ENCODE data around the gene OBI1.

Gene OBI1

GRCh38 chr13:78602561-78603239 lies 56.3 kb downstream of the OBI1 start:
- Mint-ChIP-seq H3K4me3 (peak overlapping the region; percentile 37), H3K27me3 (peaks cover 86% of the 10 kb centered on the region), H3K4me1 (ENCODE audit: low read depth) (peaks cover 52% of the 10 kb centered on the region), H3K27ac (no peak overlapping the region), H3K36me3 (ENCODE audit: low read depth) (no peaks in the 10 kb centered on the region), H3K9me3 (no peaks in the 10 kb centered on the region)
- intact Hi-C loops (cut with micrococcal nuclease), result no loop called here

GRCh38 chr13:78601874-78602560 lies 56.9 kb downstream of the OBI1 start:
- intact Hi-C loops (cut with micrococcal nuclease), result no loop called here
- peak overlapping the region; percentile 60 for H3K4me3 Mint-ChIP-seq
- no peaks in the 10 kb centered on the region for H3K36me3 Mint-ChIP-seq (ENCODE audit: low read depth)
- peaks cover 86% of the 10 kb centered on the region for H3K27me3 Mint-ChIP-seq
- H3K9me3 Mint-ChIP-seq, result no peaks in the 10 kb centered on the region
- peaks cover 52% of the 10 kb centered on the region for H3K4me1 Mint-ChIP-seq (ENCODE audit: low read depth)
- no peak overlapping the region for H3K27ac Mint-ChIP-seq

DNA sequence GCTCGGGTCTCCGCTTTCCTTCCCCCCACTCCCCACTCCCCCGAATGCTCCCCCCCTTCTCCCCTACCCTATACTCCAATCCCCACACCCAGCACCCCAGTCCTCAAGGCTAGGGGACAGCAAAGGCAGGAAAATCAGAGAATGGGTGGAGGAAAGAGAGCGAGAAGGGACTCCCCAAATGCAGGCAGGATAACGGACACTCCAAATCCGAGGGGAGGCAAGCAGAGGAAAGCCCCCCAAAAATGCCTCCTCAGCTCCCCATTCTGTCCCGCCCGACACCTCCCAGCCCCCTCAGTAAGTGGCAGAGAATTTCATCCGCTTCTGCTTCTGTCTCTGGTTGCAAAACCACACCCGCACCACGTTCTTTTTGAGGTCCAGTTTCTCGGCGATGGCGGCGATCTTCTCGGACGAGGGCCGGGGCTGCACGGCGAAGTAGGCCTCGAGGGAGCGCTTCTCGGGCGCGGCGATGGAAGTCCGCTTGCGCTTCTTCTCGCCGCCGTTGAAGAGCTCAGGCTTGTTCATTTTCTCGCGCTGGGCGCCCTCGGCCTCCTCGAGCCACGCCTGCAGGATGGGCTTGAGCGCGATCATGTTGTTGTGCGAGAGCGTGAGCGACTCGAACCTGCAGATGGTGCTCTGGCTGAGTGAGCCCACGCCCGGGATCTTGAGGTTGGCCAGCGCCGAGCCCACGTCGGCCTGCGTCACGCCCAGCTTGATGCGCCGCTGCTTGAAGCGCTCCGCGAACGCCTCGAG lies 57.7 kb downstream of the OBI1 start:
- peak overlapping the region; percentile 60 for H3K4me3 Mint-ChIP-seq
- H3K4me1 Mint-ChIP-seq (ENCODE audit: low read depth), result peaks cover 54% of the 10 kb centered on the region
- no peaks in the 10 kb centered on the region for H3K36me3 Mint-ChIP-seq (ENCODE audit: low read depth)
- intact Hi-C loops (cut with micrococcal nuclease), result no loop called here
- H3K9me3 Mint-ChIP-seq, result no peaks in the 10 kb centered on the region
- peaks cover 86% of the 10 kb centered on the region for H3K27me3 Mint-ChIP-seq
- H3K27ac Mint-ChIP-seq, result no peak overlapping the region

DNA sequence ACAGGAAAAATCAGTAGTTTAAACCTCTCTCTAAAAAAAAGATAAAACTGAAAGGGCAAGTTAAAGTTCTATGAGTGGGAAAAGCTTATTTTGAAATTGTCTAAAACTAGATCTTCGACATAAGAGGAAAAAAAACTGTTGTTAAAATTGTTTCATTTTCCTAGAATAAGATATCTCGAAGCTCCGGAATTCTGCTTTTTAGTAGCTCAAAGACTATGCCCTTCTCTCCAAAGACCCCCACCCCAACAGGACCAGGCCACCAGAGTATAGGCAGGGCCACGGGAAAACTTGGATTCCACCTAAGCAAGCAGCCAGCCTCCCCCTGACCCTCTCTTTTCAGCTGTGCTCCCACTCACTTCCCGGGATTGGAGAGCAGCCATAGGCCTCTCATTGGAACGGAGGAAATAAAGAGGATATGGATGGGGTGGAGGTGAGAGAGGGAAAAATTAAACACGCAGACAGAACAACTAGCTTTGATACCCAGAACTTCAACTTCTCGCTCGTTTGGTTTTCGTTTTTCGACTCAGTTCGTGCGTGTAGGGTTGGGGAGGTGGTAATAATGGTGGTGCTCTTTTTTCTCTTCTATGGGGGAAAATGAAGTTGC lies 58.6 kb downstream of the OBI1 start:
- H3K36me3 Mint-ChIP-seq (ENCODE audit: low read depth), result no peaks in the 10 kb centered on the region
- peaks cover 59% of the 10 kb centered on the region for H3K4me1 Mint-ChIP-seq (ENCODE audit: low read depth)
- H3K9me3 Mint-ChIP-seq, result no peaks in the 10 kb centered on the region
- no peak overlapping the region for H3K27ac Mint-ChIP-seq
- H3K4me3 Mint-ChIP-seq, result no peak overlapping the region
- intact Hi-C loops (cut with micrococcal nuclease), result no loop called here
- H3K27me3 Mint-ChIP-seq, result peaks cover 86% of the 10 kb centered on the region

DNA sequence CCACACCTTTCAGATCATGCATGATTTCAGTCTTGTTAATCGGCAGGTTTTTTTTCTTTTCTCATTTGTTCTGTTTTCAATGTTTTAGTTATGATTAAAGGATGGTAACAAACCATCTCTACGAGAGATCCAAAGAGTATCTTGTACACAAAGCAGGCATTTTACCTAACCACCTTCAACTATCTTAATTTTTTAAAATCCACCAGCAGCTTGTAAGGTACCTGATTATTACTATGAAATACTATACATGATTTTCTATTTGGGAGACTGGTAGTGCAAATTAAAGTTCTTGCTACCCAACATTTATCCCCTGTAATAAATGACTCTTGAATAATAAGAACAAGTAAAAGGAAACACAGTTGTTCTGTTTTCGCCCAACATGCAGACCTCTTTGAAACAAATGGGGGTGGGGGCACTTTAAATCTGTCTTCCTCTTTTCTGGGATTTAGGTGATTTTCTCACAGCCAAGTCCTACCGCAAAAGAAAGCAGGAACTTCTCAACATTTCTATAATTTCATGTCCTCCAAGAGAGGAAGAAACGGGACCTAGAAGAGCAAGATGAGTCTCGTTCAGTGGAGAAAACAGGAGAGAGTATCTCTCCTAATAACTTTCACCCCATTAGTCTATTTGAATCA lies 59.2 kb downstream of the OBI1 start:
- peaks cover 59% of the 10 kb centered on the region for H3K4me1 Mint-ChIP-seq (ENCODE audit: low read depth)
- no peaks in the 10 kb centered on the region for H3K36me3 Mint-ChIP-seq (ENCODE audit: low read depth)
- no peaks in the 10 kb centered on the region for H3K9me3 Mint-ChIP-seq
- no peak overlapping the region for H3K27ac Mint-ChIP-seq
- intact Hi-C loops (cut with micrococcal nuclease), result loop anchor here (5.0 kb wide), 1 partner anchor 58 kb away; the partner anchor contains the start of gene OBI1
- H3K27me3 Mint-ChIP-seq, result peaks cover 85% of the 10 kb centered on the region
- H3K4me3 Mint-ChIP-seq, result no peak overlapping the region

DNA sequence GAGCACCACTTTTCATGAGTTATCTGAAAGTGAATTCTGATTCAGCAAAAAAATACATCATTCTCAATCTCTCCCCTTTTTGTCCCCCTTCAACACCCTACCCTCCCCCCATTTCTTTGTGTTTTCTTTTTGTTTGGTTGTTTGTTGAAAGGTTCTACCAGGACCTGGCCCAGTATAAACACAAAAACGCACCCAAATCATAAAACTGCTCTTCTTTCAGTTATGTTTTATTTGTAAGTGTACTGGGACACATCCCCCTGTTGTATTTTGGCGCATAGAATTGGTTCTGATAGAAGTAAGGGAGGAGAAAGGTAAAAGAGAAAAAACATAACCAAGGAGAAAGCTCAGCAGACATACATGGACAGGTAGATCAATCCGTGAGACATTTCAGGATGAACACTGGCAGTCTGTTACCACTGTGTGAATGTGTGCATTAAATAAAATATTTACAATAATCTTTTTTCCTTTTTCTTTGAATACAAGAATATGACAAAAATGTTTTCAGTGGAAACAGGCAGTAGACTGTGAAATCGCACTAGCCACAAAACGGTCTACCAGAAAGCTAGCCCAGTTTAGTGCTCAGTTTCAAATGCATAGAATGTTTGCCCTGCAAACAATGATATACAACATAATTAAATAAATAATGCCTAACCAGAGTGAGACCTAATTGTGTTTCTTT lies 59.9 kb downstream of the OBI1 start:
- H3K4me3 Mint-ChIP-seq, result no peak overlapping the region
- peaks cover 85% of the 10 kb centered on the region for H3K27me3 Mint-ChIP-seq
- intact Hi-C loops (cut with micrococcal nuclease), result loop anchor here (5.0 kb wide), 1 partner anchor 58 kb away; the partner anchor contains the start of gene OBI1
- no peaks in the 10 kb centered on the region for H3K36me3 Mint-ChIP-seq (ENCODE audit: low read depth)
- no peak overlapping the region for H3K27ac Mint-ChIP-seq
- H3K9me3 Mint-ChIP-seq, result no peaks in the 10 kb centered on the region
- peaks cover 56% of the 10 kb centered on the region for H3K4me1 Mint-ChIP-seq (ENCODE audit: low read depth)

GRCh38 chr13:78598116-78598781 lies 60.7 kb downstream of the OBI1 start:
- no peaks in the 10 kb centered on the region for H3K36me3 Mint-ChIP-seq (ENCODE audit: low read depth)
- peaks cover 84% of the 10 kb centered on the region for H3K27me3 Mint-ChIP-seq
- H3K4me1 Mint-ChIP-seq (ENCODE audit: low read depth), result peaks cover 48% of the 10 kb centered on the region
- H3K9me3 Mint-ChIP-seq, result no peaks in the 10 kb centered on the region
- no peak overlapping the region for H3K4me3 Mint-ChIP-seq
- H3K27ac Mint-ChIP-seq, result no peak overlapping the region
- intact Hi-C loops (cut with micrococcal nuclease), result loop anchor here (5.0 kb wide), 1 partner anchor 59 kb away; the partner anchor contains the start of gene OBI1

DNA sequence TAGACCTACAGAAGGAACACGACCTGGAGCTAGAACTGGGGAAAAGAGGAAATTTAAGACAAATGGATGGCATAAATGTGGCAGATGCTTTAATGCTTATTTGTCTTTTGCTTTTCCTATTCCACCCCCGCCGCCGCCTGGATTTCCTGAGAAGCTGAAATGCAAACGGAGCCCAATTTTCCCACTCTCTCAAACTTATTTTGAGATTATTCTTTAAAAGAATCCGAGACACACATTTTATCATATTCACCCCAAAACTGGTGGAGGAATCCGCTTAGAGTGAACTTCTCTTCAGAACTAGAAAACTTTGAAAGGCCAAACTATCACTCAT lies 61.4 kb downstream of the OBI1 start:
- Mint-ChIP-seq H3K27me3 (peaks cover 87% of the 10 kb centered on the region), H3K36me3 (ENCODE audit: low read depth) (no peaks in the 10 kb centered on the region), H3K9me3 (no peaks in the 10 kb centered on the region), H3K4me1 (ENCODE audit: low read depth) (peaks cover 42% of the 10 kb centered on the region), H3K27ac (no peak overlapping the region), H3K4me3 (no peak overlapping the region)
- intact Hi-C loops (cut with micrococcal nuclease), result loop anchor here (5.0 kb wide), 1 partner anchor 60 kb away; the partner anchor contains the start of gene OBI1

GRCh38 chr13:78596736-78597601 lies 62.0 kb downstream of the OBI1 start:
- no peaks in the 10 kb centered on the region for H3K36me3 Mint-ChIP-seq (ENCODE audit: low read depth)
- peaks cover 37% of the 10 kb centered on the region for H3K4me1 Mint-ChIP-seq (ENCODE audit: low read depth)
- intact Hi-C loops (cut with micrococcal nuclease), result loop anchor here (5.0 kb wide), 1 partner anchor 60 kb away; the partner anchor contains the start of gene OBI1
- H3K9me3 Mint-ChIP-seq, result no peaks in the 10 kb centered on the region
- peaks cover 87% of the 10 kb centered on the region for H3K27me3 Mint-ChIP-seq
- peak overlapping the region; percentile 39 for H3K4me3 Mint-ChIP-seq
- no peak overlapping the region for H3K27ac Mint-ChIP-seq

GRCh38 chr13:78596399-78596735 lies 62.6 kb downstream of the OBI1 start:
- Mint-ChIP-seq H3K4me3 (peak overlapping the region; percentile 39), H3K27me3 (peaks cover 86% of the 10 kb centered on the region), H3K4me1 (ENCODE audit: low read depth) (peaks cover 34% of the 10 kb centered on the region), H3K36me3 (ENCODE audit: low read depth) (no peaks in the 10 kb centered on the region), H3K27ac (no peak overlapping the region), H3K9me3 (no peaks in the 10 kb centered on the region)
- intact Hi-C loops (cut with micrococcal nuclease), result loop anchor here (5.0 kb wide), 1 partner anchor 61 kb away; the partner anchor contains the start of gene OBI1

GRCh38 chr13:78595495-78596398 lies 63.2 kb downstream of the OBI1 start:
- intact Hi-C loops (cut with micrococcal nuclease), result loop anchor here (5.0 kb wide), 1 partner anchor 62 kb away; the partner anchor contains the start of gene OBI1
- H3K9me3 Mint-ChIP-seq, result no peaks in the 10 kb centered on the region

More at GRCh38 chr13:78595495-78596398, 63.2 kb downstream of the OBI1 start:
- H3K4me3 Mint-ChIP-seq, result peak overlapping the region; percentile 69
- H3K36me3 Mint-ChIP-seq (ENCODE audit: low read depth), result no peaks in the 10 kb centered on the region
- no peak overlapping the region for H3K27ac Mint-ChIP-seq
- H3K27me3 Mint-ChIP-seq, result peaks cover 80% of the 10 kb centered on the region
- H3K4me1 Mint-ChIP-seq (ENCODE audit: low read depth), result peaks cover 29% of the 10 kb centered on the region
